Loucy (cell line): ENCODE results near the gene RHBDF1.
A peak's percentile ranks its signal among the peaks of the same experiment; 100 is the strongest.

ENCODE experiments used
- H2AFZ ChIP-seq: fragments of 200-600 bp; sonication (generic); 2 replicates; pipeline ENCODE4 v1.6.0; 2016; ENCODE audit warnings: antibody characterized with exemption, mild to moderate bottlenecking, low read length, moderate library complexity
- H3F3A ChIP-seq: fragments of 200-600 bp; 2 replicates; pipeline ENCODE4 v1.6.0; 2016; ENCODE audit warnings: antibody characterized with exemption, low read depth, mild to moderate bottlenecking
- H3K27me3 ChIP-seq: fragments of 200-600 bp; sonication (generic); 2 replicates; pipeline ENCODE4 v1.6.1; 2014; ENCODE audit warnings: low read length, mild to moderate bottlenecking; ENCODE audit not compliant: insufficient read depth, poor library complexity, severe bottlenecking
- H3K36me3 ChIP-seq: fragments of 200-600 bp; sonication (generic); 2 replicates; pipeline ENCODE4 v1.6.1; 2016; ENCODE audit warnings: low read length; ENCODE audit not compliant: insufficient read depth
- H3K4me1 ChIP-seq: fragments of 200-600 bp; sonication (generic); 2 replicates; pipeline ENCODE4 v1.5.1; 2014; ENCODE audit warnings: low read length, mild to moderate bottlenecking; ENCODE audit not compliant: insufficient read depth, poor library complexity, severe bottlenecking
- H3K4me2 ChIP-seq: fragments of 200-600 bp; sonication (generic); 2 replicates; pipeline ENCODE4 v1.6.0; 2014; ENCODE audit warnings: antibody characterized with exemption, low read length, low read depth, mild to moderate bottlenecking; ENCODE audit not compliant: poor library complexity, severe bottlenecking
- H3K4me3 ChIP-seq: fragments of 200-600 bp; sonication (generic); 2 replicates; pipeline ENCODE4 v1.5.1; 2014; ENCODE audit warnings: low read length, mild to moderate bottlenecking, mixed read lengths; ENCODE audit not compliant: poor library complexity, severe bottlenecking
- H3K79me2 ChIP-seq: fragments of 200-600 bp; sonication (generic); 2 replicates; pipeline ENCODE4 v1.6.1; 2014; ENCODE audit warnings: low read length; ENCODE audit not compliant: insufficient read depth
- H3K9ac ChIP-seq: fragments of 200-600 bp; sonication (generic); 2 replicates; pipeline ENCODE4 v1.6.0; 2014; ENCODE audit warnings: mild to moderate bottlenecking, low read depth, low read length, moderate library complexity; ENCODE audit not compliant: poor library complexity, severe bottlenecking
- H3K9me2 ChIP-seq: fragments of 200-600 bp; sonication (generic); replicated peaks from 2 replicates; pipeline ENCODE4 v1.6.1; 2016; ENCODE audit warnings: low read depth, low read length, mixed read lengths
- H3K9me3 ChIP-seq: fragments of 200-600 bp; sonication (generic); 2 replicates; pipeline ENCODE4 v1.6.1; 2014; ENCODE audit warnings: mild to moderate bottlenecking, antibody characterized with exemption, low read length, low read depth; ENCODE audit not compliant: insufficient read depth
- H4K20me1 ChIP-seq: fragments of 200-600 bp; sonication (generic); 2 replicates; pipeline ENCODE4 v1.6.0; 2014; ENCODE audit warnings: antibody characterized with exemption, low read length, mild to moderate bottlenecking; ENCODE audit not compliant: insufficient read depth, poor library complexity, severe bottlenecking
- CTCF ChIP-seq: fragments of 200-600 bp; sonication (generic); conservative IDR thresholded peaks from 2 replicates; pipeline ENCODE4 v1.5.1; 2014; ENCODE audit warnings: mild to moderate bottlenecking, antibody characterized with exemption, low read length
- EZH2phosphoT487 ChIP-seq: fragments of 200-600 bp; IDR thresholded peaks from 2 replicates; pipeline ENCODE4 v1.6.1; 2018; ENCODE audit warnings: antibody characterized with exemption, mild to moderate bottlenecking, moderate library complexity, borderline replicate concordance

RHBDF1 gene

GRCh38 chr16:66309-67182 lies 5.9 kb downstream of the RHBDF1 start:
- Histone ChIP-seq H2AFZ (no peak overlapping the region), H3K9me2 (no peaks in the 10 kb centered on the region), H3K27me3 (no peaks in the 10 kb centered on the region), H3K9me3 (no peaks in the 10 kb centered on the region), H3F3A (no peaks in the 10 kb centered on the region), H3K36me3 (no peaks in the 10 kb centered on the region), H3K4me1 (peaks cover 14% of the 10 kb centered on the region), H3K4me2 (no peak overlapping the region), H3K9ac (no peak overlapping the region), H3K79me2 (no peaks in the 10 kb centered on the region), H4K20me1 (no peaks in the 10 kb centered on the region), H3K4me3 (no peak overlapping the region)
- no peak for TF ChIP-seq EZH2phosphoT487
- no peak for TF ChIP-seq CTCF

GRCh38 chr16:65745-66144 lies 6.7 kb downstream of the RHBDF1 start:
- no peak overlapping the region for H3K4me2 ChIP-seq
- H3K4me1 ChIP-seq: peaks cover 14% of the 10 kb centered on the region
- H3K79me2 ChIP-seq: no peaks in the 10 kb centered on the region
- H3K36me3 ChIP-seq: no peaks in the 10 kb centered on the region
- no peak overlapping the region for H2AFZ ChIP-seq
- H3K27me3 ChIP-seq: no peaks in the 10 kb centered on the region
- no peak overlapping the region for H3K4me3 ChIP-seq
- TF ChIP-seq EZH2phosphoT487: no peak
- TF ChIP-seq CTCF: peak; percentile 73
- H3F3A ChIP-seq: no peaks in the 10 kb centered on the region
- no peak overlapping the region for H3K9ac ChIP-seq
- no peaks in the 10 kb centered on the region for H3K9me3 ChIP-seq
- H3K9me2 ChIP-seq: no peaks in the 10 kb centered on the region
- no peaks in the 10 kb centered on the region for H4K20me1 ChIP-seq

GRCh38 chr16:64914-65255 lies 7.5 kb downstream of the RHBDF1 start:
- H3K4me2 ChIP-seq: no peak overlapping the region
- H4K20me1 ChIP-seq: no peaks in the 10 kb centered on the region
- H2AFZ ChIP-seq: no peak overlapping the region
- TF ChIP-seq CTCF: no peak
- no peak for TF ChIP-seq EZH2phosphoT487
- H3K79me2 ChIP-seq: no peaks in the 10 kb centered on the region
- no peak overlapping the region for H3K9ac ChIP-seq
- no peaks in the 10 kb centered on the region for H3K27me3 ChIP-seq
- H3K9me2 ChIP-seq: no peaks in the 10 kb centered on the region
- no peaks in the 10 kb centered on the region for H3K36me3 ChIP-seq
- H3K9me3 ChIP-seq: no peaks in the 10 kb centered on the region
- H3K4me3 ChIP-seq: no peak overlapping the region
- no peaks in the 10 kb centered on the region for H3F3A ChIP-seq
- H3K4me1 ChIP-seq: peaks cover 14% of the 10 kb centered on the region
